Type B pancreatic cell (in vitro differentiated cells): ENCODE data around the gene TSPYL4. TPM values are rescaled to one million over a fixed set of nuclear protein-coding genes. Genes with fewer than 3 reads are reported as not detected.

Experiments
- DNase-seq: peaks from one replicate; pipeline ENCODE4 v3.0.0; 2021; ENCODE audit warnings: mixed read lengths; ENCODE audit not compliant: unreplicated experiment; ENCODE audit errors: extremely low spot score
- H3K27ac Mint-ChIP-seq: 2 replicates; pipeline ENCODE4 v1.8.0; 2021; ENCODE audit warnings: mild to moderate bottlenecking, mixed read lengths
- H3K27me3 Mint-ChIP-seq: 2 replicates; pipeline ENCODE4 v1.8.0; 2021; ENCODE audit warnings: mixed read lengths
- H3K36me3 Mint-ChIP-seq: 2 replicates; pipeline ENCODE4 v1.8.0; 2021; ENCODE audit warnings: mixed read lengths
- H3K4me1 Mint-ChIP-seq: one replicate; pipeline ENCODE4 v1.8.0; 2021; ENCODE audit warnings: mixed read lengths; ENCODE audit not compliant: unreplicated experiment
- H3K4me3 Mint-ChIP-seq: 2 replicates; pipeline ENCODE4 v1.8.0; 2021; ENCODE audit warnings: mild to moderate bottlenecking, mixed read lengths
- H3K9me3 Mint-ChIP-seq: 2 replicates; pipeline ENCODE4 v1.8.0; 2021; ENCODE audit warnings: mixed read lengths
- long read RNA-seq: library from polyadenylated mRNA; unstranded; transcript quantifications from one replicate; pipeline ENCODE4 v2.0.0, GENCODE V29; 2020
- total RNA-seq: library from RNA; stranded (reverse); gene quantifications from 2 replicates; pipeline ENCODE4 v1.2.1, GENCODE V29; 2021; ENCODE audit warnings: low replicate concordance
- TF ChIP-seq, protein P1 (sequence below): fragments of 200-600 bp; sonication (generic); conservative IDR thresholded peaks from 2 replicates; pipeline ENCODE4 v1.5.0; 2021; ENCODE audit warnings: antibody characterized with exemption, mild to moderate bottlenecking

Gene TSPYL4
- total RNA-seq: 42.7 and 46.7 TPM in 2 replicates
- long read RNA-seq, full-length matches to known transcripts: 2 of 7 reads
- long read RNA-seq, partial matches to known transcripts: 0 of 7 reads
- long read RNA-seq, other reads (novel, unspliced or antisense): 5 of 7 reads

DNA sequence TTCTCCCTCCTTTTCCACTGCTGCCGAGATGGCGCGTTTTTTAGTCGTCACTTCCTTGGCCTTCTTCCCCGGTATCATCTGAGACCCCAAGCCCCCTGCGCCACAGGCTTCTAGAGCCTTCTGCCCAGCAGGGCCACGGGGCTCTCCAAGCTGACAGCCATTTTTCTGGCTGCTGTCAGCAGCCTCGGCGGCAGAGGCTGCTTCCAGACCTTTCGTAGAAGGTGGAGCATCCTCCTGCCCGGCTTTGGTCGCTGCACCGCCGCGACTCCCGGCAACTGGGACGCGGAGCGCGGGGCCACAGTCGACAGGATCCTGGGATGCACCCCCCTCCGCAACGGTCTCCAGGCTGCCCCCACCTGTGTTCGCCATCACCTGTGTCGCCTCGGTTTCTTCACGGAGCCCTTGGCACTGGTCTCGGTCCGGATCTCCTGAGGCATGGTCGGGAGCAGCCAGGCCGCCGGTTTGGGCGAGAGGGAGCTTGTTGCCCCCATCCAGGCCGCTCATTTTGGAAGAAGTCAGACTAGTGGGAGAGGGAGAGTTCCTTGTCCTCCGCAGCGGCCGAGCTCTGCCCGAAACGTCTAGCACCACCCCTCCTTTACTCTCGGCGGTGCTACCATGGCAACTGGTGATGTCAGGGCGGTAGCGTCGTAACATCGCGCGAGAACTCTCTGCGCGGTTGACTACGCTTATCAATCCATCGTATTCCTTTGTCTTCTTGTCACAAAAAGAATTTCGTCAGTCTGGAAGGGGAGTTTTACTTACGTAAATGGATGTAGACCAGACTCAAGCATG, at the start of gene TSPYL4:
TSPYL4 (minus strand) TSS at position 571 of the 792 bp plus-strand sequence; CDS start at position 504, 67 bp downstream.
- Mint-ChIP-seq H3K4me3 (no peak within 1 kb of the TSS), H3K27ac (no peak within 1 kb of the TSS), H3K9me3 (no peaks in the 10 kb centered on the region), H3K36me3 (peaks cover 24% of the 10 kb centered on the region), H3K4me1 (peaks cover 28% of the 10 kb centered on the region), H3K27me3 (no peaks in the 10 kb centered on the region)
- DNase-seq: peak; percentile 91
- TF ChIP-seq, protein P1, sequence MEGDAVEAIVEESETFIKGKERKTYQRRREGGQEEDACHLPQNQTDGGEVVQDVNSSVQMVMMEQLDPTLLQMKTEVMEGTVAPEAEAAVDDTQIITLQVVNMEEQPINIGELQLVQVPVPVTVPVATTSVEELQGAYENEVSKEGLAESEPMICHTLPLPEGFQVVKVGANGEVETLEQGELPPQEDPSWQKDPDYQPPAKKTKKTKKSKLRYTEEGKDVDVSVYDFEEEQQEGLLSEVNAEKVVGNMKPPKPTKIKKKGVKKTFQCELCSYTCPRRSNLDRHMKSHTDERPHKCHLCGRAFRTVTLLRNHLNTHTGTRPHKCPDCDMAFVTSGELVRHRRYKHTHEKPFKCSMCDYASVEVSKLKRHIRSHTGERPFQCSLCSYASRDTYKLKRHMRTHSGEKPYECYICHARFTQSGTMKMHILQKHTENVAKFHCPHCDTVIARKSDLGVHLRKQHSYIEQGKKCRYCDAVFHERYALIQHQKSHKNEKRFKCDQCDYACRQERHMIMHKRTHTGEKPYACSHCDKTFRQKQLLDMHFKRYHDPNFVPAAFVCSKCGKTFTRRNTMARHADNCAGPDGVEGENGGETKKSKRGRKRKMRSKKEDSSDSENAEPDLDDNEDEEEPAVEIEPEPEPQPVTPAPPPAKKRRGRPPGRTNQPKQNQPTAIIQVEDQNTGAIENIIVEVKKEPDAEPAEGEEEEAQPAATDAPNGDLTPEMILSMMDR: no peak

DNA sequence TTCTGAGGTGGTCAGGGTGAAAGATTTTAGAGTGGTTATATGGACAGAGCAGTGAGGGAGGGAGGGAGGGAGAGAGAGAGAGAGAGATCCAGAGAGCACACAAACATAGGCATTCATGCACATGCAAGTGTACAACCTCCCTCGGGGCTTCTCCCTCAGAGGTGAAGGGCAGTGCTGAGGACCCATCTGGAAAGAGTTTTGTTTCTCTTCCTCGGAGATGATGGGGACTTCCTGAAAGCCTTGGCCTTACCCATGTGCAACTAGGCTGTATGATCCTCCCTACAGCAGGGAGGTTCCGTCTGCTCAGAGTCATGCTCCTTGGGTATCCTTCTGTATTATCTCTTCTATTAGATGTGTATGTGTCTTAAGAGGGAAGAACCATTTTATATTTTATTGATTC, 47.2 kb upstream of the TSPYL4 start:
- Mint-ChIP-seq H3K36me3 (peaks cover 6% of the 10 kb centered on the region), H3K27ac (no peak overlapping the region), H3K4me1 (peaks cover 15% of the 10 kb centered on the region), H3K4me3 (no peak overlapping the region), H3K9me3 (no peaks in the 10 kb centered on the region), H3K27me3 (no peaks in the 10 kb centered on the region)
- TF ChIP-seq, protein P1: no peak
- DNase-seq: no peak

DNA sequence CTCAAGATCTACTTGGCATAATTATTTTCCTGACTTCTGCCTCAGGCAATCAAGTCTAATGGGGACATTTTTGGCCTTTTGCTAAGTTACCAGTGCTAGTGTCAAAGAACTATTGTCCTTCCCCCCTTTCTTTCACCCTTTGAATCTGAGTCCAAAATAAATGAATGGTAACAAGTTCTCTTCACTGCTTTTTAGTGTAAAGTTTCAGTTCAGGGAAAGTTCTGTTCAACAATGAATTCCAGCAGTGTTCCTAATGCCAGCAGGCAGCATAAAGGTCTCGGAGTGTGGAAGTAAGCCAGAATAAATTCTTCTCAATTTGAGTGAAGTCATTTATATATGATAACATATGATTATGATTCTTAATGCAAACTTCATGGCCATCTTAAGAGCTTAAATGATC, 46.7 kb upstream of the TSPYL4 start:
- H3K36me3 Mint-ChIP-seq: peaks cover 6% of the 10 kb centered on the region
- H3K9me3 Mint-ChIP-seq: no peaks in the 10 kb centered on the region
- no peak for DNase-seq
- peaks cover 15% of the 10 kb centered on the region for H3K4me1 Mint-ChIP-seq
- H3K4me3 Mint-ChIP-seq: no peak overlapping the region
- no peaks in the 10 kb centered on the region for H3K27me3 Mint-ChIP-seq
- H3K27ac Mint-ChIP-seq: no peak overlapping the region
- TF ChIP-seq, protein P1: no peak

DNA sequence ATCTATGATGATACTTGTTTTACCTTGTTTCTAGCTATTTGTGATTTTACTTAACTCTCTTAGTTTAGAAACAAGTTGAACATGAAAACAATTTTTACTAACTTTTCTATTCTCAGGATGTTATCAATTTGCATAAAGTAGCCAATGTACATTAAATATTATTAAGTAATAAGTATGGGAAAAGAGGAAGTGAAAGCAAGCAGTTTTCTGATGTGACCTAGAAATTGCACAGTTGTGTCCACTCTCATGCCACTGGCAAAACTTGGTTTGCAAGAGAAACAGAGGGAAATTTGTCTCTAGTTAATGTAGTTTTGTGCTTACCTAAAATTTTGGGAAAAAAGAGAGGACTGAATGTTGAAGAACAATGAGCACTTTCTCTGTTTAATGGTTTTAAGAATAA, 45.1 kb upstream of the TSPYL4 start:
- no peaks in the 10 kb centered on the region for H3K9me3 Mint-ChIP-seq
- peaks cover 7% of the 10 kb centered on the region for H3K4me1 Mint-ChIP-seq
- H3K4me3 Mint-ChIP-seq: no peak overlapping the region
- H3K27me3 Mint-ChIP-seq: no peaks in the 10 kb centered on the region
- TF ChIP-seq, protein P1: no peak
- H3K27ac Mint-ChIP-seq: no peak overlapping the region
- no peak for DNase-seq
- H3K36me3 Mint-ChIP-seq: peaks cover 6% of the 10 kb centered on the region

DNA sequence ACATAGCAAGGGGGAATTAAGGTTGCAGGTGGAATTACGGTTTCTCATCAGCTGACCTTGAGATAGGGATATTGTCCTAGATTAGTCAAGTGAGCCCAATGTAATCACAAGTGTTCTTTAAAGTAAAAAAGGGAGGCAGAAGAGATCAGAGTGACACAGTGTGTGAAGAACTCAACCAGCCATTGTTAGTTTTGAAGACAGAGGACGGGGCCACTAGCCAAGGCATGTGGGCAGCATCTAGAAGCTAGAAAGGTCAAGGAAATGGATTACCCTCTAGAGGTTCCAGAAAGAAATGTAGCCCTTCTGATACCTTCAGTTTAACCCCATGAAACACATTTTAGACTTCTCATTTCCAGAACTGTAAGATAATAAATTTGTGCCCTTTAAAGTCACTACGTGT, 44.4 kb upstream of the TSPYL4 start:
- H3K4me3 Mint-ChIP-seq: no peak overlapping the region

More for the DNA sequence above, 44.4 kb upstream of the TSPYL4 start:
- Mint-ChIP-seq H3K9me3 (no peaks in the 10 kb centered on the region), H3K4me1 (peaks cover 7% of the 10 kb centered on the region), H3K27ac (no peak overlapping the region), H3K36me3 (peaks cover 4% of the 10 kb centered on the region), H3K27me3 (no peaks in the 10 kb centered on the region)
- no peak for DNase-seq
- TF ChIP-seq, protein P1: no peak
